ENCODE results near the gene GLDC.
"Not testable (repeated sequence)": the region's sequence is repeated elsewhere in the genome, so short reads cannot be mapped to it uniquely, and the experiment has no call there.

GLDC gene

DNA sequence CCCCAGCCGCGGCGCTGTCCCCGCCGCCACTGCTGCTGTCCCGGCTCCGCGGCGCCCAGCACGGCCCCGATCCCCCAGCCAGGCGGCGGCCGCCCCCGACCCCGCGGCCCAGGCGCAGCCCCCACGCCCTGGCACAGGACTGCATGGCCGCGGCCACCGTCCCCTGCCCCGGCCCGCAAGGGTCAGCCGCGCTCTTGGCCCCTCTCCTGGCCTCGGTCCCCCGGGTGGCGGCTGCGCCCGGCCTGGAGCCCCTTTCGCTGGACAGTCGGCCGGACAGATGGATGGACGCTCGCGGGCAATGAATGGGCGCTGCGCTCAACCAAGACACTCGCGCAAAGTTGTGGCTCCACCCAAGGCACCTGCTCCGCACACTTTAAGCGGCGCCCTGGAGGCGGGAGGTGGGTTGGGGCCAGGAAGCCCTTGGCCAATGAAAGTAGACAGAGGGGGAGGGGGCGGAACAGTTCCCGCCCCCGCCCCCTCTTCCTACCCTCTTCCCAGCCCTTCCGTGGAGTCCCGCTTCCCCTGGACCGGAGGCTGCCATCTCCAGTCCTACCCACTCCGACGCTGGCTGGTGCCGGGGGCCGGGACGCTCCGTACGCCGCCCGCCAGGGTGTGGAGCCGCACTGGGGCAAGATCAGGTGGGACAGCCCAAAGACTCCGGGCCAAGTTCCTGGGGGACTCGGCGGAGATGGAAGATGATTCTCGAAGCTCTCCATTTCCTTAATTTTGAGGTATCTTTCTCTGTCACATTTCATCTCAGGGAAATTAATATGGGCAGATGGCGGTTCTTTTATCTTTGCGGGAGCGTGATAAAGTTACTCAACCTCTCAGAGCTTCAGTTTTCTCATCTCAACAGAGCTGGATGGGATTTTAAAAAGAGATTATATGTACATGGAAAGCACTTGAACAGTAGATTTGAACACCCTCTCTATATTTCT, at the start of gene GLDC:
Gene GLDC (minus strand): TSS at position 375 of the 938 bp plus-strand sequence. CDS start 230 bp downstream, at position 145.
- Histone ChIP-seq H3K27ac (ENCODE audit: low read depth, low read length) (no peak within 1 kb of the TSS), H3K4me1 (ENCODE audit: control insufficient read depth, insufficient read depth, low read length, unreplicated experiment) (peaks cover 6% of the 10 kb centered on the region), H3K4me3 (ENCODE audit: low read depth, low read length) (peak within 1 kb of the TSS; percentile 72), H3K79me2 (ENCODE audit: control insufficient read depth, insufficient read depth, low read length, unreplicated experiment) (no peaks in the 10 kb centered on the region), H3K27me3 (ENCODE audit: insufficient read depth, low read length) (peaks cover 75% of the 10 kb centered on the region), H2AFZ (ENCODE audit: low read length, unreplicated experiment) (peak within 1 kb of the TSS; percentile 40), H3K36me3 (ENCODE audit: insufficient read depth, low read length) (no peaks in the 10 kb centered on the region)

GRCh38 chr9:6692881-6693361, 47.4 kb upstream of the GLDC start:
- no peaks in the 10 kb centered on the region for H3K27me3 ChIP-seq (ENCODE audit: insufficient read depth, low read length)
- no peak overlapping the region for H2AFZ ChIP-seq (ENCODE audit: low read length, unreplicated experiment)
- H3K27ac ChIP-seq (ENCODE audit: low read depth, low read length): no peak overlapping the region
- H3K36me3 ChIP-seq (ENCODE audit: insufficient read depth, low read length): no peaks in the 10 kb centered on the region
- H3K79me2 ChIP-seq (ENCODE audit: control insufficient read depth, insufficient read depth, low read length, unreplicated experiment): no peaks in the 10 kb centered on the region
- no peaks in the 10 kb centered on the region for H3K4me1 ChIP-seq (ENCODE audit: control insufficient read depth, insufficient read depth, low read length, unreplicated experiment)
- H3K4me3 ChIP-seq (ENCODE audit: low read depth, low read length): no peak overlapping the region

GRCh38 chr9:6692433-6692832, 46.9 kb upstream of the GLDC start:
- Histone ChIP-seq H3K4me3 (ENCODE audit: low read depth, low read length) (no peak overlapping the region), H3K27me3 (ENCODE audit: insufficient read depth, low read length) (no peaks in the 10 kb centered on the region), H3K79me2 (ENCODE audit: control insufficient read depth, insufficient read depth, low read length, unreplicated experiment) (peaks cover under 1% of the 10 kb centered on the region), H3K27ac (ENCODE audit: low read depth, low read length) (no peak overlapping the region), H2AFZ (ENCODE audit: low read length, unreplicated experiment) (no peak overlapping the region), H3K36me3 (ENCODE audit: insufficient read depth, low read length) (no peaks in the 10 kb centered on the region), H3K4me1 (ENCODE audit: control insufficient read depth, insufficient read depth, low read length, unreplicated experiment) (no peaks in the 10 kb centered on the region)

DNA sequence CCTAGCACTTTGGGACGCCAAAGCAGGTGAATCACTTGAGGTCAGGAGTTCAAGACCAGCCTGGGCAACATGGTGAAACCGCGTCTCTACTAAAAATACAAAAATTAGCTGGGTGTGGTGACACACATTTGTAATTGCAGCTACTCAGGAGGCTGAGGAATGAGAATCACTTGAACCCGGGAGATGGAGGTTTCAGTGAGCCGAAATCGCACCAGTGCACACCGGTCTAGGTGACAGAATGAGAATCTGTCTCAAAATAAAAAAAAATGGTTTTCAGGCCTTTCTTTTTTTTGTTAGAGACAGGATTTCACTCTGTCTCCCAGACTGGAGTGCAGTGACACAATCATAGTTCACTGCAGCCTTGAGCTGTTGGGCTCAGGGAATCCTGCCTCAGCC, 45.1 kb upstream of the GLDC start:
- not testable (repeated sequence) for H3K4me3 ChIP-seq (ENCODE audit: low read depth, low read length); H3K27me3 ChIP-seq (ENCODE audit: insufficient read depth, low read length); H3K4me1 ChIP-seq (ENCODE audit: control insufficient read depth, insufficient read depth, low read length, unreplicated experiment); H2AFZ ChIP-seq (ENCODE audit: low read length, unreplicated experiment); H3K27ac ChIP-seq (ENCODE audit: low read depth, low read length); H3K36me3 ChIP-seq (ENCODE audit: insufficient read depth, low read length); H3K79me2 ChIP-seq (ENCODE audit: control insufficient read depth, insufficient read depth, low read length, unreplicated experiment)

- H3K4me3 ChIP-seq (ENCODE audit: low read depth, low read length): no peak overlapping the region
- H3K27ac ChIP-seq (ENCODE audit: low read depth, low read length): no peak overlapping the region
- peaks cover 4% of the 10 kb centered on the region for H3K4me1 ChIP-seq (ENCODE audit: control insufficient read depth, insufficient read depth, low read length, unreplicated experiment)
These were observed 44.6 kb upstream of the GLDC start for GRCh38 chr9:6689893-6690674.

DNA sequence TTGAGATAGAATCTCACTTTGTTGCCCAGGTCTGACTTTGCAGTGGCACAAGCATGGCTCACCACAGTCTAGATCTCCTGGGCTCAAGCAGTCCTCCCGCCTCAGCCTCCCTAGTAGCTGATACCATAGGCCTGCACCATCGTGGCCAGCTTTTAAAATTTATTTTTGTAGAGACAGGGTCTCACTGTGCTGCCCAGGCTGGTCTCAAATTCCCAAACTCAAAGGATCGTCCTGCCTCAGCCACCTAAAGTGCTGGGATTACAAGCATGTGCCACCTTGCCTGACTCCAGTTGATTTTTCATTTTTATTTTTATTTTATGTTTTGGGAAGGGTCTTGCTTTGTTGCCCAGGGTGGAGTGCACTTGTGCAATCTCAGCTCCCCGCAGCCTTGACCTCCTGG, 41.7 kb upstream of the GLDC start:
- H3K27me3 ChIP-seq (ENCODE audit: insufficient read depth, low read length): no peaks in the 10 kb centered on the region
- peaks cover 26% of the 10 kb centered on the region for H3K79me2 ChIP-seq (ENCODE audit: control insufficient read depth, insufficient read depth, low read length, unreplicated experiment)
- H3K4me3 ChIP-seq (ENCODE audit: low read depth, low read length): no peak overlapping the region
- H3K4me1 ChIP-seq (ENCODE audit: control insufficient read depth, insufficient read depth, low read length, unreplicated experiment): peaks cover 14% of the 10 kb centered on the region
- no peak overlapping the region for H2AFZ ChIP-seq (ENCODE audit: low read length, unreplicated experiment)
- no peaks in the 10 kb centered on the region for H3K36me3 ChIP-seq (ENCODE audit: insufficient read depth, low read length)
- H3K27ac ChIP-seq (ENCODE audit: low read depth, low read length): no peak overlapping the region

More at GRCh38 chr9:6689893-6690674, 44.6 kb upstream of the GLDC start:
- no peak overlapping the region for H2AFZ ChIP-seq (ENCODE audit: low read length, unreplicated experiment)
- H3K36me3 ChIP-seq (ENCODE audit: insufficient read depth, low read length): no peaks in the 10 kb centered on the region
- H3K79me2 ChIP-seq (ENCODE audit: control insufficient read depth, insufficient read depth, low read length, unreplicated experiment): peaks cover 3% of the 10 kb centered on the region
- no peaks in the 10 kb centered on the region for H3K27me3 ChIP-seq (ENCODE audit: insufficient read depth, low read length)

DNA sequence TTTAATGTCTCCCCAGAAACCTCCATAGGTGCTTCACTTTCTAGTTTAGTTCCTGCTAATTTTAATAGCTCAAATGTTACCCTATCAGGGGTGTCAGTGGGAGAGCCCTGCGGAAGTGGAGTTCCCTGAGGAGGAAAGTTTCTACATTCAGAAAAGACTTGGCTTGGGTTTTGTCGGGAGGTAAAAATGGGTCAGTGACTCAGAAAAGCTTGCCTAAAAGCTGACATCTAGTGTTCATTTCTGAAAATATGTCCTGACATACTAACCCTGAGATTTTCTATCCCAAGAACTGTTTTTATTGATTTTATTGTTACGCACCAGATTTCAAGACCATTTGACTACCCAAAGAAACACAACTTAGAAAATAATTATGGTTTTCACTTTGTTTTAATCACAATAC, 40.9 kb upstream of the GLDC start:
- Histone ChIP-seq H3K27me3 (ENCODE audit: insufficient read depth, low read length) (no peaks in the 10 kb centered on the region), H3K4me1 (ENCODE audit: control insufficient read depth, insufficient read depth, low read length, unreplicated experiment) (peaks cover 14% of the 10 kb centered on the region), H3K4me3 (ENCODE audit: low read depth, low read length) (no peak overlapping the region), H3K36me3 (ENCODE audit: insufficient read depth, low read length) (no peaks in the 10 kb centered on the region), H3K27ac (ENCODE audit: low read depth, low read length) (peak overlapping the region; percentile 14; the same call in 1 of the 2 replicates), H3K79me2 (ENCODE audit: control insufficient read depth, insufficient read depth, low read length, unreplicated experiment) (peaks cover 30% of the 10 kb centered on the region), H2AFZ (ENCODE audit: low read length, unreplicated experiment) (peak overlapping the region; percentile 51)

DNA sequence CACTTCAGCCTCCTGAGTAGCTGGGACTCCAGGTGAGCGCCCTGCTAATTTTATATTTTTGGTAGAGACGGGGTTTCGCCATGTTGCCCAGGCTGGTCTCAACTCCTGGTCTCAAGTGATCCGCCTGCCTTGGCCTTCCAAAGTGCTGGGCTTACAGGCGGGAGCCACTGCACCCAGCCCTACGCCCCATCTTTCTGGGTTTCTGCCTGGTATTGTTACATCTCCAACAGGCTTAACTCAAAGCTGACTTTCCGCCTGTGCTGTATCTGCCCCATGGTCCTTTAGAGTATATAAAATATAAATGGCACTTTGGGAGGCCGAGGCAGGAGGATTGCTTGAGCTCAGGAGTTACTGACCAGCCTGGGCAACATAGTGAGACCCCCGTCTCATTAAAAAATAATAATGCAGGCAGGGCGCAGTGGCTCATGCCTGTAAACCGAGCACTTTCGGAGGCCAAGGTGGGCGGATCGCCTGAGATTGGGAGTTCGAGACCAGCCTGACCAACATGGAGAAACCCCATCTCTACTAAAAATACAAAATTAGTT, 36.5 kb upstream of the GLDC start:
- H3K27ac ChIP-seq (ENCODE audit: low read depth, low read length): peak overlapping the region; percentile 94
- peak overlapping the region; percentile 95 for H3K4me3 ChIP-seq (ENCODE audit: low read depth, low read length)
- peaks cover 27% of the 10 kb centered on the region for H3K79me2 ChIP-seq (ENCODE audit: control insufficient read depth, insufficient read depth, low read length, unreplicated experiment)
- H3K4me1 ChIP-seq (ENCODE audit: control insufficient read depth, insufficient read depth, low read length, unreplicated experiment): peaks cover 14% of the 10 kb centered on the region
- no peaks in the 10 kb centered on the region for H3K36me3 ChIP-seq (ENCODE audit: insufficient read depth, low read length)
- H3K27me3 ChIP-seq (ENCODE audit: insufficient read depth, low read length): no peaks in the 10 kb centered on the region
- peak overlapping the region; percentile 98 for H2AFZ ChIP-seq (ENCODE audit: low read length, unreplicated experiment)

- Histone ChIP-seq H3K27me3 (ENCODE audit: insufficient read depth, low read length) (no peaks in the 10 kb centered on the region), H2AFZ (ENCODE audit: low read length, unreplicated experiment) (peak overlapping the region; percentile 98), H3K36me3 (ENCODE audit: insufficient read depth, low read length) (no peaks in the 10 kb centered on the region), H3K4me1 (ENCODE audit: control insufficient read depth, insufficient read depth, low read length, unreplicated experiment) (peaks cover 13% of the 10 kb centered on the region), H3K27ac (ENCODE audit: low read depth, low read length) (peak overlapping the region; percentile 94), H3K79me2 (ENCODE audit: control insufficient read depth, insufficient read depth, low read length, unreplicated experiment) (peaks cover 27% of the 10 kb centered on the region), H3K4me3 (ENCODE audit: low read depth, low read length) (peak overlapping the region; percentile 95)
These were observed 35.8 kb upstream of the GLDC start for GRCh38 chr9:6681147-6681956.

DNA sequence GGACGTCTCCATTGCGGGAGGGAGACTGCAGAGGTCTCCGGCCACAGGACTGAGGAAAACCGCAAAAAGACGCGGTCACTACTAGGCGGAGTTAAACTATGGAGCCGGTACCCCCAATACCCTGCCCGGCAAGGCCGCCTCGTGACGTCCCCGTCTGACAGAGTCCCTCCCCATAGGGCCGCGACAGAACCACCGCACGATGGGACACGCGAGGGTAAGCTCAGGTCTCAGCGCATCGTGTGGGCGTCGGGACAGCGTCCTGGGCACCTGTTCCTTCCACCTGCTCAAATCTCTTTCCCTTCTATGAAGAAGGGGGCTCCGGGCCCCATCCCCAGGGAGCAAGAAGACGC, 35.2 kb upstream of the GLDC start:
- Histone ChIP-seq H3K27ac (ENCODE audit: low read depth, low read length) (peak overlapping the region; percentile 94), H3K27me3 (ENCODE audit: insufficient read depth, low read length) (no peaks in the 10 kb centered on the region), H3K36me3 (ENCODE audit: insufficient read depth, low read length) (no peaks in the 10 kb centered on the region)

More for the DNA sequence above, 35.2 kb upstream of the GLDC start:
- H3K4me1 ChIP-seq (ENCODE audit: control insufficient read depth, insufficient read depth, low read length, unreplicated experiment): peaks cover 9% of the 10 kb centered on the region
- H3K79me2 ChIP-seq (ENCODE audit: control insufficient read depth, insufficient read depth, low read length, unreplicated experiment): peaks cover 27% of the 10 kb centered on the region
- peak overlapping the region; percentile 71 for H2AFZ ChIP-seq (ENCODE audit: low read length, unreplicated experiment)
- H3K4me3 ChIP-seq (ENCODE audit: low read depth, low read length): peak overlapping the region; percentile 95
